Measurements from ENCODE around the gene MOSPD3.

DNA sequence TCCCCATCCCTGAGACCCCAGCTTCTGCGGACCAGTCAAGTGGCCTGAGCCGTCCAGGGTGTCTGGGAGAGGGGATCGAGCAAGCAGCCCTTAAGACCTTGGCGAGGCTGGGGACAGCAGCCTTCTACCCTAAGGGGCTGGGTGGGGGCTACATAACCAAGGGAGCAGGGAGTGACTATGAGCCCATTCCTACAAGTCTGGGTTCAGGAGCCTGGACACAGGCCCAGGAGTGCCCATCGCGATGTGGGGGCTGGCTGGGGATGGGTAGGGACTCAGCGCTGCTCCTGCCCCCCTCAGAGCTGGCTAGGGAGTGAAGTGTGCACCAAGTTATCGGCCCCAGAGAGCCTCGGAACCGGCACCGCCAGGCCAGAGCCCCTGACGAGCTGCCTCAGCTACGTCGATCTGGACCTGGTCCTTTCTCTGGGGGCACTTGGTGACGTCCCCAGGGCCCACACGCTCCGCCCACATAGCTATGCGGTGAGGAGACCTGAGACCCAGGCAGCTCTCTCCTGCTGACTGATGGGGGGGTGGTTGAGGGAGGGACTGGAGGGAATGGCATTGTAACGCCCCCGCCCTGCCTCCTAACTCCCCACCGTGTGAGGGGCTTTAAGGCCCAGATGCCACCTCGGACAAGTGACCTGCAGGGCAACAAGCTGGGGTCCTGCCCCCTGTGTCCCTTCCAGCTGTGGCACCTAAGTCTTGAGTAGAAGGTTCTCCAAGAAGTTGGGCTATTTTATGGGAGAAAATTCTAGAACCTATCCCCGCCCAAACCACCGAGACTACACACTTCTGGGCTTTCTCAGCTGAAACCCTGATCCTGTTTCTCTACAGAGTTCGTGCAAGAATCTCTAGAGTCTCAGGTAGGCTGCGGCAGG, 41.1 kb upstream of the MOSPD3 start:
- TF ChIP-seq CTCF (conservative IDR thresholded peaks at IDR 0.05; ENCODE audit: low read depth, low read length) (no peak), EZH2phosphoT487 (IDR thresholded peaks at IDR 0.05; ENCODE audit: borderline replicate concordance, low read length) (no peak)
